ENCODE measurements around the gene TLE4. TPM values are rescaled to one million over a fixed set of nuclear protein-coding genes. Genes with fewer than 3 reads are reported as not detected.

TLE4 gene
- total RNA-seq, 1 donor from 2014 or later = 3.4 TPM

- ATAC-seq (no peak), DNase-seq (ENCODE audit: low spot score) (no peak)
Measured at GRCh38 chr9:79684711-79685575, 113.2 kb downstream of the TLE4 start.

- ATAC-seq (no peak), DNase-seq (ENCODE audit: low spot score) (no peak)
Measured at GRCh38 chr9:79685577-79685976, 113.8 kb downstream of the TLE4 start.

- ATAC-seq = no peak
- DNase-seq (ENCODE audit: low spot score) = no peak
Measured at GRCh38 chr9:79686381-79687130, 114.8 kb downstream of the TLE4 start.

- DNase-seq (ENCODE audit: low spot score) (no peak), ATAC-seq (no peak)
Measured at GRCh38 chr9:79687131-79687447, 115.3 kb downstream of the TLE4 start.

- DNase-seq (ENCODE audit: low spot score) (no peak), ATAC-seq (no peak)
Measured at GRCh38 chr9:79688363-79688762, 116.6 kb downstream of the TLE4 start.

- no peak for DNase-seq (ENCODE audit: low spot score)
- ATAC-seq = no peak
Measured at GRCh38 chr9:79689576-79689975, 117.8 kb downstream of the TLE4 start.

- DNase-seq (ENCODE audit: low spot score) (no peak), ATAC-seq (no peak)
Measured at GRCh38 chr9:79691496-79691895, 119.7 kb downstream of the TLE4 start.

- no peak for ATAC-seq
- no peak for DNase-seq (ENCODE audit: low spot score)
Measured at GRCh38 chr9:79692857-79693571, 121.2 kb downstream of the TLE4 start.

- DNase-seq (ENCODE audit: low spot score) = no peak
- ATAC-seq = no peak
Measured at GRCh38 chr9:79693750-79694149, 122.0 kb downstream of the TLE4 start.

GRCh38 chr9:79694208-79694607 is 122.4 kb downstream of the TLE4 start:
- no peak for ATAC-seq
- no peak for DNase-seq (ENCODE audit: low spot score)

- ATAC-seq (no peak), DNase-seq (ENCODE audit: low spot score) (no peak)
Measured at GRCh38 chr9:79694676-79695400, 123.1 kb downstream of the TLE4 start.

GRCh38 chr9:79695531-79696175 is 123.9 kb downstream of the TLE4 start:
- ATAC-seq (no peak), DNase-seq (ENCODE audit: low spot score) (no peak)

GRCh38 chr9:79698967-79699366 is 127.2 kb downstream of the TLE4 start:
- no peak for ATAC-seq
- no peak for DNase-seq (ENCODE audit: low spot score)

GRCh38 chr9:79699479-79699878 is 127.7 kb downstream of the TLE4 start:
- DNase-seq (ENCODE audit: low spot score) (no peak), ATAC-seq (no peak)

- ATAC-seq (no peak), DNase-seq (ENCODE audit: low spot score) (no peak)
Measured at GRCh38 chr9:79700607-79701360, 129.0 kb downstream of the TLE4 start.

- ATAC-seq (peak; percentile 50), DNase-seq (ENCODE audit: low spot score) (no peak)
Measured at GRCh38 chr9:79701651-79702050, 129.9 kb downstream of the TLE4 start.

GRCh38 chr9:79705704-79706103 is 133.9 kb downstream of the TLE4 start:
- ATAC-seq (no peak), DNase-seq (ENCODE audit: low spot score) (no peak)

- DNase-seq (ENCODE audit: low spot score) (no peak), ATAC-seq (no peak)
Measured at GRCh38 chr9:79706512-79706911, 134.7 kb downstream of the TLE4 start.

GRCh38 chr9:79707589-79707988 is 135.8 kb downstream of the TLE4 start:
- ATAC-seq = no peak

GRCh38 chr9:79708541-79708940 is 136.8 kb downstream of the TLE4 start:
- ATAC-seq = no peak
- no peak for DNase-seq (ENCODE audit: low spot score)

More at GRCh38 chr9:79707589-79707988, 135.8 kb downstream of the TLE4 start:
- no peak for DNase-seq (ENCODE audit: low spot score)
